ENCODE measurements around the gene RANBP3L. TPM values are rescaled to one million over a fixed set of nuclear protein-coding genes. Genes with fewer than 3 reads are reported as not detected.
A peak's percentile ranks its signal among the peaks of the same experiment; 100 is the strongest.

The RANBP3L gene
- total and polyA plus RNA-seq, 9 of the 15 experiments (the other 6 are each of a cell fraction or from before 2014, with no cell fraction given), result 0.01 to 0.06 TPM; not detected in 7

GRCh38 chr5:36237751-36238150, 64.0 kb downstream of the RANBP3L start (continued):
- TF ChIP-seq ATF3 (IDR thresholded peaks at IDR 0.05), result 0 out of 2 replicates have a peak, but pooled peaks have one; percentile 9
- no peak for TF ChIP-seq ATF3 (CRISPR knock-in tag; conservative IDR thresholded peaks at IDR 0.05)
- no peak for TF ChIP-seq GABPB2 (CRISPR knock-in tag; conservative IDR thresholded peaks at IDR 0.05)
- TF ChIP-seq PML (IDR thresholded peaks at IDR 0.05; ENCODE audit: low read length), result peak; percentile 75
- TF ChIP-seq ZNF507 (tag; conservative IDR thresholded peaks at IDR 0.05), result no peak
- peak; percentile 92 for TF ChIP-seq TEAD4 (IDR thresholded peaks at IDR 0.05; ENCODE audit: low read length)
- TF ChIP-seq TEAD4 (CRISPR knock-in tag; IDR thresholded peaks at IDR 0.05; ENCODE audit: borderline replicate concordance), result no peak
- TF ChIP-seq NCOR1 (IDR thresholded peaks at IDR 0.05), result peak; percentile 69
- peak; percentile 13; the same call in 1 of the 2 replicates for TF ChIP-seq PKNOX1 (IDR thresholded peaks at IDR 0.05)
- peak; percentile 89 for TF ChIP-seq CBFA2T3 (IDR thresholded peaks at IDR 0.05)
- peak; percentile 47; the same call in 1 of the 2 replicates for TF ChIP-seq MTA3 (IDR thresholded peaks at IDR 0.05; ENCODE audit: borderline replicate concordance)
- peak; percentile 35; the same call in 1 of the 2 replicates for TF ChIP-seq CC2D1A (IDR thresholded peaks at IDR 0.05)
- 0 out of 3 replicates have a peak, but pooled peaks of 1 of the 2 experiments have one; percentile 21 for TF ChIP-seq CBX3 (IDR thresholded peaks at IDR 0.05; ENCODE audit: borderline replicate concordance in 1 of 2, low read length in 2 of 2)
- peak; percentile 83 for TF ChIP-seq MTA2 (IDR thresholded peaks at IDR 0.05; ENCODE audit: low read depth)
- peak; percentile 73 for TF ChIP-seq POLR2AphosphoS5 (IDR thresholded peaks at IDR 0.05; ENCODE audit: control insufficient read depth, insufficient read depth, low read depth, low read length)
- TF ChIP-seq ZNF121 (CRISPR knock-in tag; conservative IDR thresholded peaks at IDR 0.05), result no peak
- TF ChIP-seq RCOR1 (IDR thresholded peaks at IDR 0.05; ENCODE audit: borderline replicate concordance in 1 of 2, low read depth in 2 of 2, low read length in 2 of 2), result peak in 1 of 2 experiments; percentile 80; a peak in 1 of 4 replicates
- TF ChIP-seq FOXM1 (IDR thresholded peaks at IDR 0.05; ENCODE audit: low read depth), result peak; percentile 58; the same call in 1 of the 2 replicates
- TF ChIP-seq FOXM1 (CRISPR knock-in tag; IDR thresholded peaks at IDR 0.05; ENCODE audit: low read depth), result no peak
- 0 out of 4 replicates have a peak, but pooled peaks of 1 of the 2 experiments have one; percentile 26 for TF ChIP-seq UBTF (IDR thresholded peaks at IDR 0.05; ENCODE audit: borderline replicate concordance in 1 of 2, low read depth in 2 of 2, low read length in 2 of 2)

Measured in K562 (cell line).